HepG2 (cell line): ENCODE measurements around the gene LRP5. TPM values are rescaled to one million over a fixed set of nuclear protein-coding genes. Genes with fewer than 3 reads are reported as not detected.

Source experiments
- ATAC-seq: fragments of 200-7000 bp; cut with Tn5 transposase; 3 replicates; pipeline ENCODE4 v1.9.1; 2020; ENCODE audit warnings: mild to moderate bottlenecking, moderate library complexity
- BruUV-seq: library from RNA; stranded (reverse); fragments of 400-500 nt; replicated peaks from 2 replicates; lab custom pipeline; 2021; lab: Mats Ljungman, UMichigan
- CTCF ChIA-PET: fragments of 300-600 bp; formaldehyde crosslinking; extraction: SDS; loops from one replicate; lab custom pipeline; 2021; ENCODE audit warnings: low total read pairs, inconsistent platforms, low intra/inter-chr PET ratio; lab: Yijun Ruan, JAX
- POLR2A ChIA-PET: fragments of 350-600 bp; sonication (Branson Sonifier 250); formaldehyde crosslinking; loops from one replicate; lab custom pipeline; 2020; ENCODE audit warnings: antibody characterized with exemption, inconsistent platforms; lab: Yijun Ruan, JAX
- DNase-seq: peaks from one replicate; pipeline ENCODE4 v3.0.0-alpha.2; 2015; ENCODE audit warnings: low spot score
- FAIRE-seq: peaks from 3 replicates; lab custom pipeline; 2011; peaks lifted over from hg19 to GRCh38; lab: Jason Lieb, UNC
- H2AFZ ChIP-seq: one replicate; pipeline ENCODE4 v1.6.1; 2011; ENCODE audit warnings: low read length, inconsistent platforms
- H3K27ac ChIP-seq: fragments of 300-600 bp; 3 replicates; pipeline ENCODE4 v1.8.0; 2011; ENCODE audit warnings: mixed run types, mild to moderate bottlenecking, mixed read lengths, low read length, inconsistent platforms; ENCODE audit not compliant: insufficient read depth; ENCODE audit errors: extremely low read length
- H3K27me3 ChIP-seq, 2 experiments: fragments of 200-600 bp in 1 of 2; 2 replicates in 1 of 2; 3 replicates in 1 of 2; pipeline versions ENCODE4 v1.6.0 to v1.8.0; 2011; ENCODE audit warnings: low read length in 2 of 2, mild to moderate bottlenecking in 2 of 2, moderate library complexity in 2 of 2, inconsistent platforms in 1 of 2; ENCODE audit not compliant: insufficient read depth in 2 of 2, control insufficient read depth in 1 of 2
- H3K36me3 ChIP-seq, 2 experiments: fragments of 200-600 bp in 1 of 2; replicated peaks in 1 of 2; 2 replicates in 1 of 2; 3 replicates in 1 of 2; pipeline versions ENCODE4 v1.5.1 to v1.8.0; 2011; ENCODE audit warnings: low read length in 2 of 2, inconsistent platforms in 1 of 2; ENCODE audit not compliant: insufficient read depth in 2 of 2, control insufficient read depth in 1 of 2
- H3K4me1 ChIP-seq: 2 replicates; pipeline ENCODE4 v1.5.1; 2012; ENCODE audit warnings: low read length, inconsistent platforms; ENCODE audit not compliant: insufficient read depth
- H3K4me2 ChIP-seq: 2 replicates; pipeline ENCODE4 v1.6.0; 2011; ENCODE audit warnings: low read depth, low read length, inconsistent platforms
- H3K4me3 ChIP-seq, 3 experiments: fragments of 200-600 bp in 1 of 3; sonication (generic), shearing (Covaris generic) in 1 of 3; replicated peaks in 1 of 3; 2 replicates each; pipeline ENCODE4 v1.5.1; 2011 to 2016; ENCODE audit warnings: low read length in 3 of 3, inconsistent platforms in 2 of 3, low read depth in 2 of 3, mild to moderate bottlenecking in 2 of 3, control low read depth in 1 of 3, mixed read lengths in 1 of 3; ENCODE audit not compliant: insufficient read depth in 1 of 3
- H3K79me2 ChIP-seq: one replicate; pipeline ENCODE4 v1.6.1; 2011; ENCODE audit warnings: low read length, inconsistent platforms; ENCODE audit not compliant: insufficient read depth
- H3K9ac ChIP-seq: 2 replicates; pipeline ENCODE4 v1.6.0; 2011; ENCODE audit warnings: mild to moderate bottlenecking, low read depth, low read length, inconsistent platforms; ENCODE audit not compliant: insufficient read depth
- H3K9me3 ChIP-seq: 2 replicates; pipeline ENCODE4 v1.5.1; 2012; ENCODE audit warnings: mild to moderate bottlenecking, low read length
- H4K20me1 ChIP-seq: 2 replicates; pipeline ENCODE4 v1.6.0; 2011; ENCODE audit warnings: inconsistent platforms, mild to moderate bottlenecking, low read length, moderate library complexity; ENCODE audit not compliant: insufficient read depth
- ADNP ChIP-seq: sonication (generic); formaldehyde crosslinking; IDR thresholded peaks from 2 replicates; pipeline ENCODE4 v1.4.0; 2020; ENCODE audit warnings: missing genetic modification reagents
- ETV5 ChIP-seq: IDR thresholded peaks from 2 replicates; pipeline ENCODE4 v1.6.1; 2018; ENCODE audit warnings: missing biosample characterization, missing genetic modification reagents, inconsistent platforms, borderline replicate concordance
- KDM1A ChIP-seq: IDR thresholded peaks from 2 replicates; pipeline ENCODE4 v1.6.1; 2016; ENCODE audit warnings: missing compliant biosample characterization
- NR3C1 ChIP-seq: sonication (generic); formaldehyde crosslinking; IDR thresholded peaks from 2 replicates; pipeline ENCODE4 v1.4.0; 2020; ENCODE audit warnings: missing genetic modification reagents
- RBM22 ChIP-seq: fragments of 200-400 bp; formaldehyde crosslinking; optimal IDR thresholded peaks from 2 replicates; pipeline ENCODE3; 2017; ENCODE audit warnings: mild to moderate bottlenecking, low read length, moderate library complexity
- TBX2 ChIP-seq: sonication (generic); formaldehyde crosslinking; IDR thresholded peaks from 2 replicates; pipeline ENCODE4 v1.5.0; 2020; ENCODE audit warnings: missing genetic modification reagents, mild to moderate bottlenecking, borderline replicate concordance
- ZBTB8A ChIP-seq: sonication (generic); formaldehyde crosslinking; IDR thresholded peaks from 2 replicates; pipeline ENCODE4 v1.4.0; 2020; ENCODE audit warnings: mild to moderate bottlenecking, low read depth, missing genetic modification reagents, borderline replicate concordance
- ZMYM3 ChIP-seq: sonication (generic); formaldehyde crosslinking; IDR thresholded peaks from 2 replicates; pipeline ENCODE4 v1.5.1; 2020; ENCODE audit warnings: mild to moderate bottlenecking, missing genetic modification reagents
- ZNF224 ChIP-seq: sonication (generic); formaldehyde crosslinking; IDR thresholded peaks from 2 replicates; pipeline ENCODE4 v1.5.0; 2020; ENCODE audit warnings: mild to moderate bottlenecking, missing genetic modification reagents
- ZNF274 ChIP-seq: sonication (generic); formaldehyde crosslinking; IDR thresholded peaks from 2 replicates; pipeline ENCODE4 v1.5.1; 2020; ENCODE audit warnings: mild to moderate bottlenecking, missing genetic modification reagents
- ZNF3 ChIP-seq: IDR thresholded peaks from 2 replicates; pipeline ENCODE4 v1.7.0; 2017; ENCODE audit warnings: inconsistent platforms
- ZNF589 ChIP-seq: sonication (generic); formaldehyde crosslinking; conservative IDR thresholded peaks from 2 replicates; pipeline ENCODE4 v1.8.0; 2022; ENCODE audit warnings: mild to moderate bottlenecking, moderate library complexity, missing genetic modification reagents
- ZNF629 ChIP-seq: sonication (generic); formaldehyde crosslinking; conservative IDR thresholded peaks from 2 replicates; pipeline ENCODE4 v1.5.0; 2020; ENCODE audit warnings: missing genetic modification reagents
- WGBS: methylation state at CpG from one replicate; pipeline ENCODE4 v1.1.6; 2017; ENCODE audit warnings: low lambda C conversion rate; 5-methylcytosine and 5-hydroxymethylcytosine counted together
- in situ Hi-C: cut with HindIII; loops from 2 replicates; pipeline ENCODE4 v1.10.0; 2017; ENCODE audit warnings: low pct_unique_long_range_greater_than_20kb; ENCODE audit not compliant: extremely low pct_ligation_motif_present
- intact Hi-C: fragments of 100-400 bp; cut with micrococcal nuclease; formaldehyde crosslinking; loops from one replicate; pipeline ENCODE4 v1.10.0; 2022; ENCODE audit not compliant: unreplicated experiment
- polyA plus RNA-seq, 8 experiments: library from polyadenylated mRNA; depleted of rRNA in 3 of 8; stranded (reverse) in 7 of 8; unstranded in 1 of 8; fragments of >200 nt; fragmentation: Illumina TruSeq in 4 of 8; extraction: Trizol in 4 of 8; gene quantifications; 2 replicates each; pipeline versions ENCODE4 v1.2.1 to v1.2.3, GENCODE V29; 2011 to 2016; ENCODE audit warnings: low read depth in 4 of 8, missing spikeins in 1 of 8, mixed read lengths in 1 of 8; ENCODE audit not compliant: insufficient read depth in 1 of 8
- total RNA-seq, 5 experiments: library from RNA; depleted of rRNA; stranded (reverse); fragments of >200 nt; fragmentation: Illumina TruSeq; extraction: Trizol; gene quantifications; 2 replicates each; pipeline ENCODE4 v1.2.3, GENCODE V29; 2016; ENCODE audit warnings: low read depth in 1 of 5
- TF ChIP-seq, protein P1 (sequence below): sonication (generic); formaldehyde crosslinking; IDR thresholded peaks from 2 replicates; pipeline ENCODE4 v1.4.0; 2020; ENCODE audit warnings: missing genetic modification reagents; ENCODE audit errors: not compliant biosample characterization

The LRP5 gene
- total and polyA plus RNA-seq, 2 of the 13 experiments (the other 11 are each of a cell fraction or from before 2014, with no cell fraction given), result 40.4 to 64.0 TPM

- ATAC-seq (no peak), DNase-seq (no peak), FAIRE-seq (no peak)
- H3K79me2 ChIP-seq, result peaks cover 97% of the 10 kb centered on the region
- in situ Hi-C loops, result no loop called here
- H3K36me3 ChIP-seq, result peaks cover 6 to 19% of the 10 kb centered on the region in 2 experiments
- TF ChIP-seq RBM22, result peak; percentile 68
- TF ChIP-seq ZMYM3 (CRISPR knock-in tag), result peak; percentile 82
- TF ChIP-seq TBX2, result no peak
- TF ChIP-seq ZNF274 (CRISPR knock-in tag), result no peak
- peak; percentile 96 for TF ChIP-seq ZNF629 (CRISPR knock-in tag)
- TF ChIP-seq ETV5 (CRISPR knock-in tag), result no peak
- TF ChIP-seq KDM1A (CRISPR knock-in tag), result peak; percentile 33; the same call in 1 of the 2 replicates
- TF ChIP-seq, protein P1, sequence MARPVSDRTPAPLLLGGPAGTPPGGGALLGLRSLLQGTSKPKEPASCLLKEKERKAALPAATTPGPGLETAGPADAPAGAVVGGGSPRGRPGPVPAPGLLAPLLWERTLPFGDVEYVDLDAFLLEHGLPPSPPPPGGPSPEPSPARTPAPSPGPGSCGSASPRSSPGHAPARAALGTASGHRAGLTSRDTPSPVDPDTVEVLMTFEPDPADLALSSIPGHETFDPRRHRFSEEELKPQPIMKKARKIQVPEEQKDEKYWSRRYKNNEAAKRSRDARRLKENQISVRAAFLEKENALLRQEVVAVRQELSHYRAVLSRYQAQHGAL, result no peak
- TF ChIP-seq ZBTB8A (CRISPR knock-in tag), result no peak
- TF ChIP-seq ZNF3, result no peak
- no peak for TF ChIP-seq ZNF224 (CRISPR knock-in tag)
- no peak for TF ChIP-seq ZNF589 (CRISPR knock-in tag)
- TF ChIP-seq ADNP (CRISPR knock-in tag), result peak; percentile 46; the same call in 1 of the 2 replicates
- TF ChIP-seq NR3C1, result no peak
- peak overlapping the region; percentile 82 for H3K27ac ChIP-seq
- no peaks in the 10 kb centered on the region for H3K27me3 ChIP-seq
- ChIA-PET POLR2A (interaction anchor here (4.3 to 8.9 kb wide), 3 partner anchors 15 to 58 kb away, joined by 20 to 106 read pairs (median 32); partner anchors contain the start of gene C11orf24), CTCF (no interaction called here)
- WGBS, result 95% methylated on average over 7 of the region's 7 CpGs
- no TSS peak for BruUV-seq
- no peak overlapping the region for H3K4me3 ChIP-seq
- intact Hi-C loops, result loop anchor here (2.0 kb wide), 1 partner anchor 15 kb away; no protein-coding TSS in a partner anchor
- H4K20me1 ChIP-seq, result peaks cover 21% of the 10 kb centered on the region
- peaks cover 100% of the 10 kb centered on the region for H3K4me1 ChIP-seq
- H2AFZ ChIP-seq, result no peak overlapping the region
- no peaks in the 10 kb centered on the region for H3K9me3 ChIP-seq
- peak overlapping the region; percentile 15; the same call in 1 of the 2 replicates for H3K4me2 ChIP-seq
- H3K9ac ChIP-seq, result no peak overlapping the region; the same call in 1 of the 2 replicates
Observed at GRCh38 chr11:68329536-68329935, 17.1 kb downstream of the LRP5 start.
